Astrocyte (in vitro differentiated cells and primary cell): ENCODE measurements around the gene ARFGEF2.

ENCODE experiments used
- EZH2 ChIP-seq: IDR thresholded peaks from 2 replicates; pipeline ENCODE4 v1.6.1; 2012; ENCODE audit warnings: mild to moderate bottlenecking, low read length, inconsistent platforms; ENCODE audit not compliant: insufficient read depth
- TF ChIP-seq, protein P1 (sequence below): IDR thresholded peaks from 2 replicates; pipeline ENCODE4 v1.5.1; 2011; ENCODE audit warnings: low read depth, mild to moderate bottlenecking, inconsistent platforms, low read length, moderate library complexity; ENCODE audit not compliant: insufficient read depth

DNA sequence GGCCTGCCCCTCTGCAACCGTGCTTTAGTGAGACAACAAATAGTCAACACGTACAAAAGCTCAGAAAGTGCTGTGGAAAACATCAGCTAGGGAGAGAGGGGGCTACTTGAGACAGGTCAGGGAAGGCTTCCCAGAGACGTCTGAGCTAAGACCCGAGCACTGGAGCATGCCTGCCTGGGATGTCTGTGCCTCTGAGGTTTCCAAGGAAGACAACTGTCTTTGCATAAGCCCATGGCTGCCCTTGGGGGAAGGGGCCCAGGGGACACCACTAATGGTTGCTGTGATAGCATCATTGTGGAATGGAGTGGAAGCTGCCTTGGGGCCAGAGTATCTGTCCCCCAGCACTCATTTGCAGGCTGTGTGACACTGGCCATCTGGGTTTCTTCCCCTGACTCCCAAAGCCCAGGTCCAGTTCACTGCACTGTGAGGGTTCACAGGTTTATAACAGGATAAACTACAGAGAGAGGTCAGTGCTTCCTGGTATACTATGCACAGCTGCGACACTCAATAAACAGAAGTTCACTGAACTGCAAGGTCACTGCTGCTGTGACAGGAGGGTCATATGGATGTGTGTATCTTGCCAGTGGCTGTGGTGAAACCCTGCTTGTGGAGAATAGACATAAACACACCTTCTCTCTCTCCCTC is 1.5 kb upstream of the ARFGEF2 start:
- no peak for TF ChIP-seq EZH2
- TF ChIP-seq, protein P1, sequence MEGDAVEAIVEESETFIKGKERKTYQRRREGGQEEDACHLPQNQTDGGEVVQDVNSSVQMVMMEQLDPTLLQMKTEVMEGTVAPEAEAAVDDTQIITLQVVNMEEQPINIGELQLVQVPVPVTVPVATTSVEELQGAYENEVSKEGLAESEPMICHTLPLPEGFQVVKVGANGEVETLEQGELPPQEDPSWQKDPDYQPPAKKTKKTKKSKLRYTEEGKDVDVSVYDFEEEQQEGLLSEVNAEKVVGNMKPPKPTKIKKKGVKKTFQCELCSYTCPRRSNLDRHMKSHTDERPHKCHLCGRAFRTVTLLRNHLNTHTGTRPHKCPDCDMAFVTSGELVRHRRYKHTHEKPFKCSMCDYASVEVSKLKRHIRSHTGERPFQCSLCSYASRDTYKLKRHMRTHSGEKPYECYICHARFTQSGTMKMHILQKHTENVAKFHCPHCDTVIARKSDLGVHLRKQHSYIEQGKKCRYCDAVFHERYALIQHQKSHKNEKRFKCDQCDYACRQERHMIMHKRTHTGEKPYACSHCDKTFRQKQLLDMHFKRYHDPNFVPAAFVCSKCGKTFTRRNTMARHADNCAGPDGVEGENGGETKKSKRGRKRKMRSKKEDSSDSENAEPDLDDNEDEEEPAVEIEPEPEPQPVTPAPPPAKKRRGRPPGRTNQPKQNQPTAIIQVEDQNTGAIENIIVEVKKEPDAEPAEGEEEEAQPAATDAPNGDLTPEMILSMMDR = no peak
